IMR-90 (cell line): ENCODE results near the gene DIO1. TPM values are rescaled to one million over a fixed set of nuclear protein-coding genes. Genes with fewer than 3 reads are reported as not detected.

Experiments used
- ATAC-seq: fragments of 200-7000 bp; cut with Tn5 transposase; 2 replicates; pipeline ENCODE4 v1.9.1; 2020; ENCODE audit warnings: low read depth, mild to moderate bottlenecking, moderate library complexity
- BruUV-seq: library from RNA; stranded (reverse); fragments of 400-500 nt; replicated peaks from 2 replicates; lab custom pipeline; 2021; lab: Mats Ljungman, UMichigan
- CTCF ChIA-PET: fragments of 300-600 bp; formaldehyde crosslinking; extraction: SDS; loops from one replicate; lab custom pipeline; 2021; ENCODE audit warnings: antibody characterized with exemption; lab: Yijun Ruan, JAX
- POLR2A ChIA-PET: fragments of 300-600 bp; sonication (Branson Sonifier 250); formaldehyde crosslinking; loops from one replicate; lab custom pipeline; 2022; ENCODE audit warnings: antibody characterized with exemption; ENCODE audit not compliant: unreplicated experiment; lab: Charles Lee
- DNase-seq: peaks from one replicate; pipeline ENCODE4 v3.0.0; 2013
- H2AFZ ChIP-seq: replicated peaks from 2 replicates; pipeline ENCODE3; 2013; ENCODE audit warnings: low read length, mild to moderate bottlenecking; ENCODE audit not compliant: poor library complexity
- H2AK5ac ChIP-seq: 2 replicates; pipeline ENCODE4 v1.6.1; 2013; ENCODE audit warnings: low read depth, low read length, inconsistent platforms
- H2AK9ac ChIP-seq: replicated peaks from 2 replicates; pipeline ENCODE3; 2013; ENCODE audit warnings: mild to moderate bottlenecking, low read depth, low read length, moderate library complexity; ENCODE audit not compliant: poor library complexity
- H2BK120ac ChIP-seq: 2 replicates; pipeline ENCODE4 v1.6.1; 2013; ENCODE audit warnings: low read depth, low read length, inconsistent platforms
- H2BK15ac ChIP-seq: 3 replicates; pipeline ENCODE4 v1.6.1; 2013; ENCODE audit warnings: low read depth, low read length, inconsistent platforms
- H2BK20ac ChIP-seq: 2 replicates; pipeline ENCODE4 v1.6.1; 2013; ENCODE audit warnings: low read depth, mild to moderate bottlenecking, inconsistent platforms, low read length, moderate library complexity
- H2BK5ac ChIP-seq: 2 replicates; pipeline ENCODE4 v1.6.1; 2013; ENCODE audit warnings: mild to moderate bottlenecking, low read depth, low read length, inconsistent platforms; ENCODE audit not compliant: poor library complexity, severe bottlenecking
- H3K14ac ChIP-seq: replicated peaks from 2 replicates; pipeline ENCODE4 v1.6.1; 2013; ENCODE audit warnings: low read depth, low read length, inconsistent platforms
- H3K18ac ChIP-seq: 2 replicates; pipeline ENCODE4 v1.6.1; 2013; ENCODE audit warnings: low read depth, low read length, control low read depth
- H3K23ac ChIP-seq: 2 replicates; pipeline ENCODE4 v1.6.1; 2013; ENCODE audit warnings: low read depth, low read length, inconsistent platforms
- H3K27ac ChIP-seq: 2 replicates; pipeline ENCODE4 v1.5.1; 2013; ENCODE audit warnings: mild to moderate bottlenecking, control low read depth, low read length; ENCODE audit not compliant: insufficient read depth
- H3K27me3 ChIP-seq: 2 replicates; pipeline ENCODE4 v1.6.1; 2013; ENCODE audit warnings: low read length; ENCODE audit not compliant: control insufficient read depth, insufficient read depth
- H3K36me3 ChIP-seq: 2 replicates; pipeline ENCODE4 v1.6.1; 2013; ENCODE audit warnings: low read length, mixed read lengths; ENCODE audit not compliant: control insufficient read depth, insufficient read depth
- H3K4ac ChIP-seq: 2 replicates; pipeline ENCODE4 v1.6.1; 2013; ENCODE audit warnings: low read depth, low read length, inconsistent platforms
- H3K4me1 ChIP-seq: 2 replicates; pipeline ENCODE4 v1.6.1; 2013; ENCODE audit warnings: low read length, mixed read lengths; ENCODE audit not compliant: control insufficient read depth, insufficient read depth
- H3K4me2 ChIP-seq: 2 replicates; pipeline ENCODE4 v1.6.1; 2013; ENCODE audit warnings: low read depth, mild to moderate bottlenecking, control low read depth, low read length, moderate library complexity
- H3K4me3 ChIP-seq: 2 replicates; pipeline ENCODE4 v1.5.1; 2013; ENCODE audit warnings: low read depth, mild to moderate bottlenecking, control low read depth, low read length, moderate library complexity; ENCODE audit not compliant: insufficient read depth
- H3K56ac ChIP-seq: 2 replicates; pipeline ENCODE4 v1.6.1; 2013; ENCODE audit warnings: low read length, inconsistent platforms; ENCODE audit not compliant: insufficient read depth; ENCODE audit errors: extremely low read depth
- H3K79me1 ChIP-seq, 2 experiments: 2 replicates each; pipeline ENCODE4 v1.6.1; 2013; ENCODE audit warnings: low read length in 2 of 2, inconsistent platforms in 1 of 2, low read depth in 1 of 2
- H3K9ac ChIP-seq: 2 replicates; pipeline ENCODE4 v1.6.1; 2013; ENCODE audit warnings: low read depth, low read length, control low read depth
- H3K9me1 ChIP-seq: 2 replicates; pipeline ENCODE4 v1.6.1; 2013; ENCODE audit warnings: low read length, inconsistent platforms; ENCODE audit not compliant: insufficient read depth
- H3K9me3 ChIP-seq: 2 replicates; pipeline ENCODE4 v1.6.1; 2013; ENCODE audit warnings: low read length; ENCODE audit not compliant: control insufficient read depth, insufficient read depth
- H4K20me1 ChIP-seq: 2 replicates; pipeline ENCODE4 v1.6.1; 2013; ENCODE audit warnings: low read length, inconsistent platforms; ENCODE audit not compliant: insufficient read depth
- H4K5ac ChIP-seq: 2 replicates; pipeline ENCODE4 v1.6.1; 2013; ENCODE audit warnings: mild to moderate bottlenecking, low read depth, low read length, control low read depth
- H4K8ac ChIP-seq, 2 experiments: 2 replicates each; pipeline ENCODE4 v1.6.1; 2013; ENCODE audit warnings: low read depth in 2 of 2, low read length in 2 of 2, control low read depth in 1 of 2, inconsistent platforms in 1 of 2
- H4K91ac ChIP-seq: 2 replicates; pipeline ENCODE4 v1.6.1; 2013; ENCODE audit warnings: low read depth, low read length, inconsistent platforms; ENCODE audit not compliant: insufficient read depth
- MAFK ChIP-seq: IDR thresholded peaks from 2 replicates; pipeline ENCODE4 v1.6.1; 2012; ENCODE audit warnings: low read depth, low read length, improper control_type of control experiment
- USF2 ChIP-seq: fragments of 150-350 bp; IDR thresholded peaks from 2 replicates; pipeline ENCODE4 v1.6.1; 2017; ENCODE audit warnings: mild to moderate bottlenecking, antibody characterized with exemption, low read length, low read depth
- WGBS, 2 experiments: methylation state at CpG; one replicate each; pipeline versions ENCODE4 v1.1.5 to v1.1.7; 2013; ENCODE audit warnings: missing lambda C conversion rate in 2 of 2; ENCODE audit not compliant: insufficient read length in 1 of 2; ENCODE audit errors: extremely low coverage in 2 of 2; 5-methylcytosine and 5-hydroxymethylcytosine counted together
- dilution Hi-C: fragments of 300-500 bp; cut with HindIII; formaldehyde crosslinking; loops from one replicate; pipeline ENCODE4 v1.14.3; 2018; ENCODE audit warnings: low sequenced_read_pairs; ENCODE audit not compliant: unreplicated experiment
- in situ Hi-C: fragments of 300-500 bp; cut with MboI; formaldehyde crosslinking; loops from 3 replicates; pipeline ENCODE4 v1.14.3; 2019; ENCODE audit warnings: low sequenced_read_pairs, inconsistent platforms, mixed read lengths
- intact Hi-C: fragments of 100-400 bp; cut with micrococcal nuclease; formaldehyde crosslinking; loops from 2 replicates; pipeline ENCODE4 v1.10.0; 2022
- polyA plus RNA-seq, 3 experiments: library from polyadenylated mRNA; depleted of rRNA; stranded (reverse); fragments of >200 nt; gene quantifications; 2 replicates each; pipeline ENCODE4 v1.2.3, GENCODE V29; 2012; ENCODE audit warnings: low replicate concordance in 1 of 3
- total RNA-seq: library from RNA; depleted of rRNA; stranded (reverse); fragments of >200 nt; gene quantifications from 2 replicates; pipeline ENCODE4 v1.2.3, GENCODE V29; 2012

DIO1 gene
- total and polyA plus RNA-seq, 2 of the 4 experiments (the other 2 are of a cell fraction), result not detected

GRCh38 chr1:53918343-53918742, 24.4 kb downstream of the DIO1 start:
- Histone ChIP-seq H2AK9ac (no peak overlapping the region), H4K8ac (no peak overlapping the region), H3K4me2 (no peak overlapping the region), H4K91ac (no peak overlapping the region), H2BK120ac (no peak overlapping the region), H3K9ac (no peak overlapping the region), H2BK20ac (no peak overlapping the region), H3K4me3 (no peak overlapping the region), H3K23ac (no peak overlapping the region), H3K56ac (no peak overlapping the region), H4K20me1 (no peaks in the 10 kb centered on the region), H3K27ac (no peak overlapping the region), H3K4me1 (no peaks in the 10 kb centered on the region), H3K79me1 (no peaks in the 10 kb centered on the region; a peak in 1 of 4 replicates), H2AFZ (no peak overlapping the region), H3K9me3 (no peaks in the 10 kb centered on the region), H3K27me3 (no peaks in the 10 kb centered on the region), H2BK5ac (no peak overlapping the region), H3K9me1 (no peaks in the 10 kb centered on the region), H3K14ac (no peak overlapping the region), H4K5ac (no peak overlapping the region), H2AK5ac (no peak overlapping the region), H3K4ac (no peak overlapping the region), H3K18ac (no peak overlapping the region), H3K36me3 (peaks cover 18% of the 10 kb centered on the region), H2BK15ac (no peak overlapping the region)
- dilution Hi-C loops (no loop called here), in situ Hi-C loops (no loop called here), intact Hi-C loops (no loop called here)
- TF ChIP-seq USF2 (peak; percentile 62), MAFK (no peak)
- DNase-seq (no peak), ATAC-seq (no peak)
- POLR2A ChIA-PET, result interaction anchor here (0.7 kb wide), 1 partner anchor 58 kb away, joined by 3 read pairs; no protein-coding TSS in a partner anchor
- WGBS, 2 experiments, result no CpG with 5 or more reads among the region's 5 CpGs
- BruUV-seq, result no TSS peak
- CTCF ChIA-PET, result interaction anchor here (0.7 kb wide), 1 partner anchor 23 kb away, joined by 4 read pairs; no protein-coding TSS in a partner anchor
